H1 (cell line): ENCODE results near the gene NBL1. TPM values are rescaled to one million over a fixed set of nuclear protein-coding genes. Genes with fewer than 3 reads are reported as not detected.

Experiments used
- KDM1A ChIP-seq: fragments of 200-600, 300-600 bp; sonication (generic); IDR thresholded peaks from 2 replicates; pipeline ENCODE4 v1.7.1; 2016; ENCODE audit warnings: mild to moderate bottlenecking, low read length, borderline replicate concordance
- SIN3A ChIP-seq, 2 experiments: IDR thresholded peaks in 1 of 2; conservative IDR thresholded peaks in 1 of 2; 2 replicates each; pipeline ENCODE4 v1.6.1; 2011 to 2012; ENCODE audit warnings: low read length in 2 of 2, improper control_type of control experiment in 1 of 2, low read depth in 1 of 2, mild to moderate bottlenecking in 1 of 2
- polyA plus RNA-seq, 7 experiments: library from polyadenylated mRNA; depleted of rRNA in 3 of 7; stranded (reverse) in 5 of 7; unstranded in 2 of 7; fragments of >200 nt in 5 of 7; fragments of 200-250 nt in 2 of 7; gene quantifications; 1 replicate in 5 of 7; 2 replicates in 1 of 7; 4 replicates in 1 of 7; pipeline versions ENCODE4 v1.2.1 to v1.2.3, GENCODE V29; 2011 to 2013; ENCODE audit warnings: missing spikeins in 2 of 7, mixed read lengths in 2 of 7
- total RNA-seq: library from RNA; stranded (reverse); fragmentation: NEBNext Ultra II Directional; extraction: Animal tissue kit (Norgen Biotek cat#: 25700); gene quantifications from 2 replicates; pipeline ENCODE4 v1.2.1, GENCODE V29; 2021
- TF ChIP-seq, protein P1 (sequence below), 3 experiments: IDR thresholded peaks; 1 replicate in 2 of 3; 2 replicates in 1 of 3; pipeline versions ENCODE4 v1.5.1 to v1.6.1; 2011; ENCODE audit warnings: low read length in 3 of 3, mild to moderate bottlenecking in 3 of 3, inconsistent platforms in 2 of 3, low read depth in 1 of 3, moderate library complexity in 1 of 3; ENCODE audit not compliant: insufficient read depth in 1 of 3; ENCODE audit errors: control extremely low read depth in 1 of 3

Gene NBL1
- total and polyA plus RNA-seq, 2 of the 8 experiments (the other 6 are each of a cell fraction or from before 2014, with no cell fraction given) = 8.7 to 9.7 TPM

DNA sequence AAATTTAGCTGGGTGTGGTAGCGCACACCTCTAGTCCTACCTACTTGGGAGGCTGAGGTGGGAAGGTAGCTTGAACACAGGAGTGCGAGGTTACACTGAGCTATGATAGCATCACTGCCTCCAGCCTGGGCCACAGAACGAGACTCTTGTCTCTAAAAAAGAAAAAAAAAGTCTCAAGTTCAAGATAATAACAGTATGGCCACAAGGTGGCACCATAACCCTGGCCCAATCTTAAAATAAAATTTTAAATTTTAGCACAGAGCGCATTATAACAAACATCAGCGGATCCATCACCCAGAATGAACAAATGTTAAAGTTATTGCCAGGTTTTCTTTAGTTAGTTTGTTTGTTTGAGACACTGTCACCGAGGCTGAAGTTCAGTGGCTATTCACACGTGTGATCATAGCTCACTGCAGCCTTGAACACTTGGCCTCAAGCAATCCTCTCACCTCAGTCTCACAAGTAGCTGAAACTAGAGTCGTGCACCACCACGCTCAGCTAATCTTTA is 17.7 kb downstream of the NBL1 start (continued):
- no peak for TF ChIP-seq SIN3A (conservative IDR thresholded peaks at IDR 0.05 in 1 of 2, IDR thresholded peaks at IDR 0.05 in 1 of 2; ENCODE audit: low read depth in 1 of 2, low read length in 2 of 2)
- TF ChIP-seq, protein P1, sequence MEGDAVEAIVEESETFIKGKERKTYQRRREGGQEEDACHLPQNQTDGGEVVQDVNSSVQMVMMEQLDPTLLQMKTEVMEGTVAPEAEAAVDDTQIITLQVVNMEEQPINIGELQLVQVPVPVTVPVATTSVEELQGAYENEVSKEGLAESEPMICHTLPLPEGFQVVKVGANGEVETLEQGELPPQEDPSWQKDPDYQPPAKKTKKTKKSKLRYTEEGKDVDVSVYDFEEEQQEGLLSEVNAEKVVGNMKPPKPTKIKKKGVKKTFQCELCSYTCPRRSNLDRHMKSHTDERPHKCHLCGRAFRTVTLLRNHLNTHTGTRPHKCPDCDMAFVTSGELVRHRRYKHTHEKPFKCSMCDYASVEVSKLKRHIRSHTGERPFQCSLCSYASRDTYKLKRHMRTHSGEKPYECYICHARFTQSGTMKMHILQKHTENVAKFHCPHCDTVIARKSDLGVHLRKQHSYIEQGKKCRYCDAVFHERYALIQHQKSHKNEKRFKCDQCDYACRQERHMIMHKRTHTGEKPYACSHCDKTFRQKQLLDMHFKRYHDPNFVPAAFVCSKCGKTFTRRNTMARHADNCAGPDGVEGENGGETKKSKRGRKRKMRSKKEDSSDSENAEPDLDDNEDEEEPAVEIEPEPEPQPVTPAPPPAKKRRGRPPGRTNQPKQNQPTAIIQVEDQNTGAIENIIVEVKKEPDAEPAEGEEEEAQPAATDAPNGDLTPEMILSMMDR (IDR thresholded peaks at IDR 0.05; ENCODE audit: control extremely low read depth in 1 of 3, insufficient read depth in 1 of 3, low read depth in 1 of 3, low read length in 3 of 3) = peak in 2 of 3 experiments; percentile 48 to 67; a peak in 3 of 4 replicates
- peak; percentile 50; the same call in 1 of the 2 replicates for TF ChIP-seq KDM1A
- TF ChIP-seq, all 59 proteins: peak for 3
